DMS 273 treated with DMSO at 0.1 percent for 48 hours (cell line): Measurements from ENCODE around the gene ALDH4A1.
A peak's percentile ranks its signal among the peaks of the same experiment; 100 is the strongest.
"Not testable (repeated sequence)": the region's sequence is repeated elsewhere in the genome, so short reads cannot be mapped to it uniquely, and the experiment has no call there.

Experiments
- DNase-seq: peaks from one replicate; lab custom pipeline; 2025; lab: John Stamatoyannopoulos, UW

ALDH4A1 gene

DNA sequence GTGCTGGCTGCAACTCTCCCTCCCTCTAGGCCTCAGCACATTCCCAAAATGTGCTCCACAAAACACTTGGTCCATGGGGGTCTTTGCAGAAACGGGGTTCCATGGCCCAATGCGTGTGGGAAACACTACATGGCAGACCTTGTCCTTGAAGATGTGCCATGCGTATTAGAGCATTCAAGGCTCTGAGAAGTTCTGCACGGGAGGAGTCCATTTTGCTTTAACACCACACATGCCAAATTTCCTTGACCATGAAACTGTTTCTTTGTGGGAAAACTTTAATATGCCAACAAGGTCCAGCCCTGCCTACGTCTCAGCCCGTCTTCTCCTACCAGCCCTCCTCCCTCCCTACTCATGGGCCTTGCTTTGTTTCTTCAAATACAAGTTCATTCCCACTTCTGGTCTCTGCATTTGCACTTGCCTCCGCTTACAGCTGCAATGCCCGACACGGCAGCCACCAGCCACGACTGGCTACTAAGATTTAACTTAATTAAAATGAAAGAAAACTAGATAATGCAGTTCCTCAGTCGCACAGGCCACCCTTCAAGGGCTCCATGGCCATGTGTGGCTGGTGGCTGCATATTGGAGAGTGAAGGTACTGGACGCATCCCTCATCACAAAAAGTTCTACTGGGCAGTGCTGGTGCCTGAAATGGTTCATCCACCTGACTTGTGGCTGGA is 23.7 kb downstream of the ALDH4A1 start:
- DNase-seq, result no peak

DNA sequence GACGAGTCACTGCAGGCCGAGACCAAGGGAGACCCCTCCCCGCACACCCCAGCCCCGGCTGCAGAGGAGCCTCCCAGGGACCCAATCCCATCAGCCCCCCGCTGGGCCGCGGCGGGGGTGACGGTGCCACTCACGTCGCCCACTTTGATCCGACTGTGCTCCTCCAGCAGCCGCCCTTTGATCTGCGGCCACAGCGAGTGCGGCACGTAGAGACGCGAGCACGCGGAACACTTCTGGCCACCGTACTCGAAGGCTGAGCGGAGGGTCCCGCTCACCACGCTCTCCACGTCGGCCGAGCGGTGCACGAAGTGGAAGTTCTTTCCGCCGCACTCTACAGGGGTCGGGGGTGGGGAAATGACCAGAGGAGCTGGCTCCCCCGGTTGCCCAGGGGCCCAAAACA is 25.1 kb downstream of the ALDH4A1 start:
- no peak for DNase-seq

DNA sequence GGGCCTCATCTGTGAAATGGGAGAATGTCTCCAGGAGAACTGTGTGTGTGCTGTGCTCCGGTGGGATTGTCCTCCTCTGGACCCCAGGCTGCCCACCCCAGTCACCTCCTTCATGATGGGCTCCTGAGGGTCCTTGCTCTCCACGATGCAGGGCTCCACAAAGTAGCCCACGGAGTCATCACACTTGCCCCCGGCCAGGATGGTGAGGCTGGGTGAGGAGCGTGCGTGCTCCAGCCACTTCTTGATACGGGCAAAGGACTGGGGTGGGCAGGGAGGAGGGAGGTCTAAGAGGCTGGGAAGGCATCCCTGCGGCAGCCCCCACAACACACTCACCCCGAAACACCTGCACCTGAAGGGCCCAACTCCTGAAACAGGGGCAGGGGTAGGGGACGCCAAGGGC is 26.1 kb downstream of the ALDH4A1 start:
- no peak for DNase-seq

DNA sequence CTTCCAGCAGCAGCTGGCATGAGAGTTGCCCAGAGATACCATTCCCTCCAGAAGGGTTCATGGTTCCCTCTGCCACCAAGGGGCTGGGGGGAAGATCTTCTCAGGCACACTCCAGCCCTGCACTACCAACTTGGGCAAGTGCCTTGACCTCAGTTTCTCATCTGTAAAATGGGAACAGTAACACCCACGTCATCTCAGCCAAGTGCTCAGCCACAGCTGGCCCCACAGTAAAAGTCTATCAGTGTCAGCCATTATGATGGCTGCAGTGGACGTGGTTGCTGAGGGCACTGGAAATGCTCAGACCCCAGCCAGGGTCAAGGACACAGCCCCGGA is 26.6 kb downstream of the ALDH4A1 start:
- no peak for DNase-seq

DNA sequence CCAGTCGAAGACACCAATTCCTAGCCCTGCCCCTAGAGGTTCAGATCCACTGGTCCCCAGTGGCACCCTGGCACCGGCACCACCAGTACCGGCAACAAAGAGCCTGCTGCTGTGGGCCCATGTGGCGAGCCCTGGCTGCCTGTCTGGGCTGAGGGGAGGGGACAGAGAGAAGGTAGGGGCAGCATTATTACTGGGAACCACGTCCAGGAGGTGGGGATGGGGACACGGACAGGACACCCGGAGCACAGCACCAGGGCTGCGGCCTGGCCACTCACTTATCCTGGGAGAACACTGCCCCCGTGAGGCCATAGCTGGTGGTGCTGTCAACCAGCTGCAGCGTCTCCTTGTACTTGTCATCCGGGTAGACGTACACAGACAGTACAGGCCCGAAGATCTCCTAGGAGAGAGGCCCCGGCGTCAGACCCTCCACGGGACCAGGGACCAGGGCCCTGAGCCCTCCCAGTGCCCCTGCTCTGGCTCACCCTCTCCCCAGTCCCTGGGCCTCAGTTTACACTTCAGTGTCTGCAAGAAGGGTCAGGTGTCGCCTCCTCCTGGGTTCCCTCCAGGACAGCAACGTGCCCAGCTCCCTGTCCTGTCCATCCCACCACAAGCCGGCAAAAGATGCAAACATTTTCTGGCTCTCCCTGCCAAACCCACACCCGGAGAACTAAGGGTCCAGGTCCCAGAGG is 27.1 kb downstream of the ALDH4A1 start:
- DNase-seq, result peak; percentile 13

DNA sequence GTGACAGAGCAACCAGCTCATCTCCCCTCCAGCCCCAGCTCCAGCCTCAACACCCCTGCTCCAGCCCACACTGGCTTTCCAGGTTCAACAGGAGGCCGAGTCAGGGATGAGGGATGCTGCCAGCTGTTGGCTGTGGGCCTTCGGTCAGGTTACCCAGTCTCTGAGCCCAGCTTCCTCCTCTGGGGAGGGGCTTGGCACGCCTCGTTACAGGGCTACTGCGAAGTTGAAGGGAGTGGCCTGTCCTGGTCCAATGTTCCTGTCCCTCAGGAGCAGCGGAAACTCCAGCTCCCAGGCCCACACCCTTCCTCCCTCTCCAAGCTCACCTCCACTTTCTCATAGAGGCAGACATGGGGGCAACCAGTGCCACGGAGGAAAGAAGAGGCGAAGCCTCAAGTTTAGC is 27.8 kb downstream of the ALDH4A1 start:
- no peak for DNase-seq

DNA sequence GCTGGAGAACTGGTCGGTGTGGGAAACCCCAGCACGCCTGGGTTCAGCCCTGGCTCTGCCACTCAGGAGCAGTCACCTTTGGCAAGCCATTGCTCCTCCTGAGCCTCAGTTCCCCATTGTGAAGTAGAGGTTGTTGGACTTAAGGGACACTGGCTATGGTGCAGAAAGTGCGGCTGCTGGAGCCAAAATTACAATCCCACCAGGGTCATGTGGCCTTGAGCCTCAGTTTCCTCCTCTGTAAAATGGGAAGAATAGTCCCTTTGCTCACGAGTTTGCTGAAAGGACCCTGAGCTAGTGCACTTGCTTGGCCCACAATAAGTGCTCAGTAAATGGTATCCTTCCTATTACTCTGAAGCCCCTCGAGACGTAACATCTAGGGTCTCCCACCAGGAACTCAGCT is 28.3 kb downstream of the ALDH4A1 start:
- no peak for DNase-seq

DNA sequence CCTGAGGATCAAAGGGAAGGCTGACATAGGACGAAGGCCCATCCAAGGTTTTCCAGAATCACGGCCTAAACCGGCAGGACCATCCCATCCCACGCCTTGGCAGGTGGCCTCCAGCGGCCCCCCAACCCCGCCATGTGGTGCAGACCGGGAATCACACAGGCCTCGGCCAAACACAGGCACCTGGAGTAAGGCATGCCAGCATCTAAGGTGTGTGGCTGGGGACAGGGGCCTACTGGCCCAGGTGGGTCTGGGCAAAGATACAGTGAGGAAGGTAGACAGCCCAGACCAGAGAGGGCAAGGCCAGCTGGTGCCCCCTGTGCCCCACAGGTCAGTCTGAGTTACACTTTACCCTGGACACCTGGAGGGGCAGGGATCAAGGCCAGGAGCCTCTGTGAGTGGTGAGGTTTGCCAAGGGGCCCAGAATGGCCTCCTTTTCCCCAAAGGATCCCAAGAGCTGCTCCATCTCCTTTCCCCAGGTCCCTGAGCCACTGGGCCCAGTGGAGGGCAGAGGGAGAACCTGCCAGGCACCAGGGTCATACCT is 30.2 kb downstream of the ALDH4A1 start:
- no peak for DNase-seq

DNA sequence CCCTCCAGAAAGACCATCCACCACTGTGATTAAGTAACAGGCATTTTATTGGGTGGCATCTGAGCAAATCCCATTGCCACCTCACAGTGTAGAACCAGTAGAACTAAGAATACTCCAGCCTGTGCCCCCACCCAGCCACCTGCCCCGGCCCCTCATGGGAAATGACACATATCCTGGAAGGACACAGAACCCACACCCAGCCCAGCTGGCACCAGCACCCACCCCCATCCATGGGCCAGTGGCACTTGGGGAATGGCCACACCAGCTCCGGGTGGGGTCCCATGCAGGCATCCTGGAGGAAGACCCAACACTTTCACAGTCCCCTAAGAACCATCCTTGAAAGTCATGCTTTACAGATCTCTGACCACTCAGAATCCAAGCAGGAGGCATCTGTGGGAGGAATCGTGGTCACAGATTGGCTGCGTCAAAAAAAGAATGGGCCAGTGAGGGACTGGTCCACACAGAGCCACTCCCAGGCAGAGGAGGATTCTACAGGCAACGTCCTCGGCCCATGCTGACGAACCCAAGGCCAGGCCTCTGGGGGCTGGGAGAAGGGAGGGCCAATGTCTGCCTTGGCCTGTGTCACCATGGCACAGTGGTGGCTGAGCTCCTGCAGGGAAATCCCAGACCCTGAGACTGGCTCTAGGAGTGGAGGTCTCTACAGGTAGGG is 30.8 kb downstream of the ALDH4A1 start:
- DNase-seq, result no peak

DNA sequence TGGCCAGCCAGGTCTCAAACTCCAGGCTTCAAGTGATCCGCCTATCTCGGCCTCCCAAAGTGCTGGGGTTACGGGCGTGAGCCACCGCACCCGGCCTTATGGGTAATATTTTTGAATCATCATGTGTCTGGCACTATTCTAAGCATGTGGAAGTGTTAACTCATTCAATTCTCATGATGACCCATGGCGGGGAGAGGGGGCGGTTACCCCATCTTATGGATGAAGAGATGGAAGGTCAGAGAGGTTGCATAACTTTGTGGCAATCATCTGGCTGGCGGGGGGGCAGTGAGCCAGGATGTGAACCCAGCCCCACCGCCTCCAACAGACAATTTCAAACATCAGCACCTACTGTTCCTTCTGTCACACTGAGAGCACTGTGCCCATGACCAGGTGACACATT is 31.4 kb downstream of the ALDH4A1 start:
- no peak for DNase-seq

DNA sequence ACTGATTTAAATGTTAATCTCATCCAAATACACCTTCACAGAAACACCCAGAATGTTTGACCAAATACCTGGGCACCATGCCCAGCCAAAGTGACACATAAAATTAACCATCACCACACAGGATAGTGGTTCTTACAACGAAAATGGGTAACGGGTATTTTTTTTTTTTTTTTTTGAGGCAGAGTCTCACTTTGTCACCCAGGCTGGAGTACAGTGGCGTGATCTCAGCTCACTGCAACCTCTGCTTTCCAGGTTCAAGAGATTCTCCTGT is 31.8 kb downstream of the ALDH4A1 start:
- not testable (repeated sequence) for DNase-seq

DNA sequence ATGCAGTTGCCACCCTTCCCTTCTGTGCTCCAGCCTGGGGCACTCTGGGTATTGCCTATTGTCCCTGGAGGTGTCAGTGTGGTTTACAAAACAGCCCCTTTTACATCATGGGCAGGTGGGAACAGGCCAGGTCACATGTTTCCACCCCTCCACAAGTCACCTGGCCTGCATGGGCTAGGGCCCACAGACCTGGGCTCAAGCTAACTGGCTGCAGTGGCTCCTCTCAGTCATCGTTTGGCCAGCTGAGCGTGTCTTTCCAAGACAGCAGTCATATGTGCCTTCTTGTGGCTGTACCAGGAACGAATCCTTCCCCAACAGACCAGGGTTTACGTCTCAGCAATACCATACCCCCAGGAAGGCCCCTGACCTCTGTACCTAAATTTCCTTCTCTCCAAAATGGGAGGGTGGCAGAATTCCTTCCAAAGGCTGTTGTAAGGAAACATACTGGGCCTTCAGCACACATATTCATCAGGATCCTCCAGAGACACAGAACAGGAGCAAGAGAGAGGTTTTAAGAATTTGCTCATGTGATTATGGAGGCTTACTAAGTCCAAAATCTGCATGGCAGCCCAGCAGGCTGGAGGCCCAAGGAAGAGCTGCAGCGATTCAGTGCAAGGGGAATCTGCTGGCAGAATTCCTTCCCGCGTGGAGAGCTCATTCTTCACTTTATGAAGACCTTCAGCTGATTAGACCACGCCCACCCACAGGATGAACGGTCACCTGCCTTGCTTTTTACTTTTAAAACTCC is 32.3 kb downstream of the ALDH4A1 start:
- no peak for DNase-seq

DNA sequence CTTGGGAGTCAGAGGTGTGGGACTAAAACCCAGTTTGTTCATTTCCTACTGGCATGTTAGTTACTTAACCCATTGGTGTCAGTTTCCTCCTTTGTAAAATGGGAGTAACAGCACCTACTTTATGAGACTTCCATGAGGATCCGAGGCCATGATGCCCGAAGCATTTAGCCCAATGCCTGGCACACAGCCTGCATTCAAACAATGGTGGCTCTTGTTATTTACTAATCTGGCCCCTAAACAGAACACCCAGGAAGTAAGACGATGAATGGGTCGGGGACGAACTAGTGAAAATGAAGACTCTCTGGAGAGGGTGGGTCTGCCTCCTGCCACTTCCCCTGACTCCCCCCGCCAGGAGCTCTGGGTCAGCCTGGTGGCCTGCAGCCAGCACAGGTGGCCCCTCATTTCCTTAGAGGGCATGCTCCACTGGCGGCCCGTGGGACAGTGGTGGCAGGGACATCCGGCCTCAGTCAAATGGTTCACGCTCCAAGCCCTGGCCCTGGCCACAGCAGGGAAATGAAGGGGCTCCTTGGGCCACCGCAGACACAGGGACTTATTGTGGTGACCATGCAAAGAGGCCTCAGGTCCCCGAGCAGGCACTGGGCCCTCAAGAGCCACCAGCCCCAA is 33.4 kb downstream of the ALDH4A1 start:
- no peak for DNase-seq

DNA sequence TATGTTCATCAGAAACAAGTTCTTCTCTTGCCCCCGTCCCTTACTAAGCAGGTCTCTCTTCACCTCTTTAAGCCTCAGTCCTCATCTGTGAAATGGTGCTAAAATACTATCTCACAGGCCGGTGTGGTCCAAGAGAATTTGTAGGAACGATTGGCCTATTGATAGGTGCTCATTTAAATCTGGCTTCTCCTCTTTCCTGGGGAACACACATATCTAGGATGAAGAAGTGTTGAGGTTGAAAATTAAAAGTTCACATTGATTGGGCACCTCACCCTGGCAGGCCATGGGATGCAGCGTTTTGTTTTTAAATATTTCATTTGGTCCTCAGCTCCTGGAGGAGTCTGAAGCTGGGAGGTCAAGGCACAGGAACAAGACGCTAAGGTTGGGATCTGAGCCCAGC is 34.0 kb downstream of the ALDH4A1 start:
- no peak for DNase-seq

DNA sequence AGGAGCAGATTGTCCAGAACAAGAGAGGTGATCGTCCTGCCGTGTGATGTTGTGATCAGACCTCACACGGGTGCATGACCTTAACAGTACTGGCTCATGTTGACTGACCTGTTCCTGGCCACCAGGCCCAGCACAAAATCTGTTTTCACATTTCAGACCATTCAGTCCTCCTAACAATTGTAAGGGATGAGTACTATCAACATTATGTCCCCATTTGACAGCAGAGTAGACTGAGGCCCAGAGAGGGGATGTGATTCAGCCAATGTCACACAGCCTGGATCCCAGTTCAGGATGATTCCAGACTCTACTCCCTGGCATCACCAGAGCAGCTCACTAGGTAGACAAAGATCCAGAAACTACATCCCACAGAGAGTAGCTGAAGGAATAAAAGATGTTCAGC is 35.5 kb downstream of the ALDH4A1 start:
- DNase-seq, result no peak

DNA sequence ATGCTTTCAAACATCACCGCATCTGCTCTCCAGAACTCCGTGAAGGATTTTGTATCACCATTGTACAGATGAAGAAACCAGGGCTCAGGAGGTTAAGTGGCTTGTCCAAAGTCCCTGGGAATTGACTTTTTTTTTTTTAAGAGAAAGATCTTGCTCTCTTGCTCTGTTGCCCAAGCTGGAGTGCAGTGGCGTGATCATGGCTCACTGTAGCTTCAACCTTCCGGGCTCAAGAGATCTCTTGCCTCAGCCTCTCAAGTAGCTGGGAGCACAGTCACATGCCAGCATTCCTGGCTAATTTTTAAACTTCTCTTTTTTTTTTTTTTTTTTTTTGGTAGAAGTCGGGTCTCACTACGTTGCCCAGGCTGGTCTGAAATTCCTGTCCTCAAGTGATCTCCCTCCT is 36.0 kb downstream of the ALDH4A1 start:
- no peak for DNase-seq

DNA sequence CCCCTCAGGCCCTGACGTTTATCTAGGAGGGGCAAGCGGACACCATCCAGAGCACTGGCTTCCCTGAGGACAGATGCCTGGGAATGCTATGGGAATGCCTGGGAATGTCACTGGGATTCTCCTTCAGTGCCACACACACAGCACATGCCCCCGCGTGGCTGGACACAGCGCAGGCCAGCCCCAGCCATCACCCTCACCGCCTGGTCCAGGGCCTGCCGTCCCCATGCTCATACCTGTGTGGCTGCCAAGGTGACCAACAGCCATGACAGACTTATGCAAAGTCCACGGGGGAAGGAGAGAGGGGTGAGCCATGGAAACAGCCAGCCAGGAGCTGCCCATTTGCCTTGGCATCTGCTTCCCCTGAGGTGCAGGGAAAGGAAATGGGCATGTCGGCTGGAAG is 37.2 kb downstream of the ALDH4A1 start:
- no peak for DNase-seq

DNA sequence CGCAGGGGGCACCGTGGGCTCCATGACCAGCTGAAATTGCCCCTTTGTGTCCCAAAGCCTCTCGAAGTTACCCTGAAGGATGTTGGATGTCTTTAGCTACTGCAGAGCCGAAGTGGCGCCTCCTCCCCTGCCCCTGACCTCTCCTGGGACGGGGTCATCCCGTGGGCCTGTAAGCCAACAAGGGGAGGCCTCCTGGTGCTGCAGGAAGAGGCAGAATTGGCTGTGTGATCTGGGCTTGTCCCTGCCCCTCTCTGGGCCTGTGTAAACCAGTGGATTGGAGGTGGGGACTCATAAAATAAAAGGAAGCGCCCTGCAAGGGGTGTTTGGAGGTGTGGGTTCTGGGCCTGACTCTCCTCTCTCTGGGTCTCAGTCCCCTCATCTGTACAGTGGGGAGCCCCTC is 40.8 kb downstream of the ALDH4A1 start:
- DNase-seq, result no peak

DNA sequence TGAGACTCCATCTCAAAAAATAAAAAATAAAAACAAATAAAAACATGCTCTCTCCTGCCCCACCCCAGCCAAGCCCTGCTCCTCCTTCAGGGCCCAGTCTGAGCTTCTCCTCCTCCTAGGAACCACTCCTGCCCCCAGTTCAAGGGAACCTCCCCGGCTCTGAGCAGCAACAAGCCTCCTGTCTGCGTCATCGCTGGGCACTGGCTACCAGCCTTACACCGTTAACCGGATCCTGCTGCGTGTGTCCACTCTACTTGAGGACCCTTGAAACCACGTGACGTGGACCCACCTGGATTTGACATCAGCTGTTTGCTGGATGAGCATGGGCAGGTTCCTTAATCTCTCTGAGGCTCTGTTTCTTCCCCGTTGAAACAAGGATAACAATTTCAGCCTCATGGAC is 41.3 kb downstream of the ALDH4A1 start:
- DNase-seq, result no peak

DNA sequence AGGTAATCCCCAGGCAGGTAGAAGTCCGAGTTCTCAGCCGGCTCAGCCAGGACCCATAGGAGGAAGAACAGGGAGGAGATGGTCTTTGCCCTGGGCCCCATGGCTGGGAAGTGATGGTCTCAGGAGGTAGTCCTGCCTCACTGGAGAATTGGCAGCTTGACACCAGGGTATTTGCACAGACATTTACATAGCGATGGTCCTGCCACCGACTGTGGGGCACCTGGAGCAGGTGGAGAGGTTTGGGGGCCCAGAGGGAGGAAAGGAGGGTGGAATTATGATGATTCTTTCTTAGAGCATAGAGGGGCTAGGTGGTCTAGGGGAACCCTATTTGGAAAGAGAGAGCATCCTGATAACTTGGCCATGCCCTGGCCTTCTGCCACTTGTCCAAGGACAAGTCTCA is 42.8 kb downstream of the ALDH4A1 start, which contains the start of gene TAS1R2:
TAS1R2 (minus strand) TSS at position 101 of the 400 bp plus-strand sequence; CDS start at position 101, 0 bp downstream.
- no peak for DNase-seq

DNA sequence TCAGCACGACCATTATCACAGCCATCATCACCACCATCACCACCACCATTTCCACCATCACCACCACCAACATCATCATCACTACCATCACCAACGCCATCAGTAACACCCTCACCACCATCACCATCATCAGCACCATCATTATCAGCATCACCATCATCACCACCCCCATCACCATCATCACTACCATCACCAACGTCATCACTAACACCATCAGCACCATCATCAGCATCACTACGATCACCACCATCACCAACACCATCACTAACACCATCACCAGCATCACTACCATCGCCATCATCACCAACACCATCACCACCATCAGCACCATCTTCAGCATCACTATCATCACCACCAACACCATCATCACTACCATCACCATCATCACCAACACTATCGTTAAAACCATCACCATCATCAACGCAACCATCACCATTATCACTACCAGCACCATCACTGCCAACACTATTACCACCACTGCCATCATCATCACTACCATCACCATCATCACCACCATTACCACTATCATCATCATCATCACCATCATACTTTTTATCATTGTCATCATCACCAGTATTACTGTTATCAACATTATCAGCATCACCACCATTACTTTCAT is 44.2 kb downstream of the ALDH4A1 start:
- DNase-seq, result no peak

DNA sequence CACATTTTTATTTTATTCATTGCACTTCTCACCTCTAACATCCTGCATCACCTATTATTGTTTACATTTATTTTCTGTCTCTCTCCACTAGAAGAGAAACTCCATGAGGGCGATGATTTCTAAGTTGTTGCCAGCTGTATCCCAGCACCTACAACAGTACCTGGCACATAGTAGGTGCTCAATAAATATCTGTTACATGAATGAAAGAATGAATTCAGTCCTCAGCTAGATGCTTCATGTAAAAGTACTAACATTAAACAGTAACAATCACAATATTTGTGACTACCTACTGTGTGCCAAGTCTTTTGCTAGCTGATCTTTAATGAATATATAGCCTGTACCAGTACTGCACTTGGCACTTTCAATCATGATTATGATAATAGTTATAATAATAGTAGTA is 45.9 kb downstream of the ALDH4A1 start:
- no peak for DNase-seq
